B cell (primary cell): ENCODE data around the gene VTI1A. TPM values are rescaled to one million over a fixed set of nuclear protein-coding genes. Genes with fewer than 3 reads are reported as not detected.

Experiments used
- ATAC-seq: fragments of 200-7000 bp; cut with Tn5 transposase; one replicate; pipeline ENCODE4 v1.10.0; 2021; ENCODE audit warnings: low read depth, mild to moderate bottlenecking, moderate number of reproducible peaks, moderate library complexity
- CTCF ChIA-PET: fragments of 350-600 bp; sonication (Branson Sonifier 250); formaldehyde crosslinking; loops from one replicate; lab custom pipeline; 2021; ENCODE audit warnings: antibody characterized with exemption, inconsistent platforms; lab: Charles Lee
- POLR2A ChIA-PET: fragments of 350-600 bp; sonication (Branson Sonifier 250); formaldehyde crosslinking; loops from one replicate; lab custom pipeline; 2021; ENCODE audit warnings: antibody characterized with exemption; lab: Charles Lee
- DNase-seq: peaks from one replicate; pipeline ENCODE4 v3.0.0; 2013
- H2AFZ ChIP-seq: 2 replicates; pipeline ENCODE4 v1.6.1; 2012; ENCODE audit warnings: mild to moderate bottlenecking, low read depth, low read length; ENCODE audit not compliant: insufficient read depth, poor library complexity, severe bottlenecking
- H3K27ac ChIP-seq, 2 donors: 1 replicate in 1 of 2; 2 replicates in 1 of 2; pipeline ENCODE4 v1.5.1; 2012 to 2013; ENCODE audit warnings: low read length in 2 of 2, mild to moderate bottlenecking in 2 of 2, moderate library complexity in 1 of 2
- H3K27me3 ChIP-seq, 4 experiments: fragments of 200-600 bp in 1 of 4; sonication (generic) in 1 of 4; replicated peaks in 1 of 4; 1 replicate in 2 of 4; 2 replicates in 2 of 4; pipeline versions ENCODE4 v1.6.1 to v1.7.0; 2013 to 2016; ENCODE audit warnings: low read length in 3 of 4, mild to moderate bottlenecking in 2 of 4, mixed read lengths in 1 of 4, moderate library complexity in 1 of 4; ENCODE audit not compliant: insufficient read depth in 4 of 4, control insufficient read depth in 3 of 4; ENCODE audit errors: control extremely low read depth in 1 of 4
- H3K36me3 ChIP-seq, 2 experiments: replicated peaks in 1 of 2; 1 replicate in 1 of 2; 2 replicates in 1 of 2; pipeline versions ENCODE4 v1.6.1 to v1.7.1; 2013; ENCODE audit warnings: low read length in 1 of 2; ENCODE audit not compliant: insufficient read depth in 2 of 2, control insufficient read depth in 1 of 2; ENCODE audit errors: control extremely low read depth in 1 of 2, extremely low read depth in 1 of 2
- H3K4me1 ChIP-seq, 2 donors: fragments of 200-600 bp in 1 of 2; sonication (generic) in 1 of 2; 1 replicate in 1 of 2; 2 replicates in 1 of 2; pipeline versions ENCODE4 v1.5.1 to v1.6.1; 2013 to 2017; ENCODE audit warnings: low read length in 2 of 2; ENCODE audit not compliant: control insufficient read depth in 2 of 2, insufficient read depth in 2 of 2
- H3K4me2 ChIP-seq: replicated peaks from 2 replicates; pipeline ENCODE3; 2012; ENCODE audit warnings: mild to moderate bottlenecking, low read depth, low read length; ENCODE audit not compliant: poor library complexity, severe bottlenecking
- H3K4me3 ChIP-seq, 5 experiments: fragments of 200-600 bp in 1 of 5; sonication (generic) in 1 of 5; 1 replicate in 3 of 5; 2 replicates in 2 of 5; pipeline versions ENCODE4 v1.5.1 to v1.7.0; 2011 to 2016; ENCODE audit warnings: low read length in 4 of 5, mild to moderate bottlenecking in 4 of 5, low read depth in 2 of 5, control low read depth in 1 of 5, moderate library complexity in 1 of 5; ENCODE audit not compliant: insufficient read depth in 1 of 5; ENCODE audit errors: control extremely low read depth in 1 of 5, extremely low read depth in 1 of 5
- H3K79me2 ChIP-seq: fragments of 200-600 bp; sonication (generic); one replicate; pipeline ENCODE4 v1.6.0; 2016; ENCODE audit warnings: low read length; ENCODE audit not compliant: control insufficient read depth, insufficient read depth
- H3K9ac ChIP-seq: fragments of 200-600 bp; sonication (generic); 2 replicates; pipeline ENCODE4 v1.6.1; 2017; ENCODE audit warnings: mild to moderate bottlenecking, low read length, moderate library complexity
- H3K9me3 ChIP-seq, 3 donors: one replicate each; pipeline versions ENCODE4 v1.6.1 to v1.7.1; 2013; ENCODE audit warnings: low read length in 2 of 3; ENCODE audit not compliant: control insufficient read depth in 2 of 3, insufficient read depth in 1 of 3; ENCODE audit errors: control extremely low read depth in 1 of 3
- H4K20me1 ChIP-seq: 2 replicates; pipeline ENCODE4 v1.6.0; 2012; ENCODE audit warnings: mild to moderate bottlenecking, low read length; ENCODE audit not compliant: insufficient read depth, control insufficient read depth, poor library complexity, severe bottlenecking
- H3K27ac Mint-ChIP-seq: one replicate; pipeline ENCODE4 v1.8.0; 2021; ENCODE audit warnings: mixed read lengths
- H3K27me3 Mint-ChIP-seq: one replicate; pipeline ENCODE4 v1.8.0; 2021; ENCODE audit warnings: mixed read lengths
- H3K4me1 Mint-ChIP-seq: one replicate; pipeline ENCODE4 v1.8.0; 2021; ENCODE audit warnings: mixed read lengths
- H3K4me3 Mint-ChIP-seq: one replicate; pipeline ENCODE4 v1.8.0; 2021; ENCODE audit warnings: mixed read lengths
- H3K9me3 Mint-ChIP-seq: one replicate; pipeline ENCODE4 v1.8.0; 2022; ENCODE audit warnings: mixed read lengths; ENCODE audit not compliant: insufficient read depth
- EZH2 ChIP-seq: IDR thresholded peaks from 2 replicates; pipeline ENCODE4 v1.6.1; 2012; ENCODE audit warnings: borderline replicate concordance, low read depth, mild to moderate bottlenecking, moderate library complexity, low read length; ENCODE audit not compliant: insufficient read depth, poor library complexity, severe bottlenecking
- WGBS: methylation state at CpG from one replicate; pipeline ENCODE4 v1.1.5; 2013; ENCODE audit warnings: missing lambda C conversion rate; ENCODE audit not compliant: insufficient coverage; 5-methylcytosine and 5-hydroxymethylcytosine counted together
- intact Hi-C: fragments of 100-400 bp; cut with micrococcal nuclease; formaldehyde crosslinking; loops from one replicate; pipeline ENCODE4 v1.10.0; 2022
- polyA plus RNA-seq: library from polyadenylated mRNA; depleted of rRNA; stranded (reverse); fragments of >200 nt; gene quantifications from 2 replicates; pipeline ENCODE4 v1.2.3, GENCODE V29; 2012
- total RNA-seq, 2 donors: library from RNA; stranded (reverse); fragments of 120-200 nt in 1 of 2; gene quantifications; 1 replicate in 1 of 2; 2 replicates in 1 of 2; pipeline versions ENCODE4 v1.2.3 to v1.2.4, GENCODE V29; 2013 to 2022
- TF ChIP-seq, protein P1 (sequence below): fragments of 200-600 bp; IDR thresholded peaks from one replicate; pipeline ENCODE4 v1.8.0; 2022; ENCODE audit warnings: antibody characterized with exemption, mild to moderate bottlenecking

The VTI1A gene
- total and polyA plus RNA-seq, 2 donors (not counting 1 experiment from before 2014, with no cell fraction given), result 20.0 to 84.1 TPM

DNA sequence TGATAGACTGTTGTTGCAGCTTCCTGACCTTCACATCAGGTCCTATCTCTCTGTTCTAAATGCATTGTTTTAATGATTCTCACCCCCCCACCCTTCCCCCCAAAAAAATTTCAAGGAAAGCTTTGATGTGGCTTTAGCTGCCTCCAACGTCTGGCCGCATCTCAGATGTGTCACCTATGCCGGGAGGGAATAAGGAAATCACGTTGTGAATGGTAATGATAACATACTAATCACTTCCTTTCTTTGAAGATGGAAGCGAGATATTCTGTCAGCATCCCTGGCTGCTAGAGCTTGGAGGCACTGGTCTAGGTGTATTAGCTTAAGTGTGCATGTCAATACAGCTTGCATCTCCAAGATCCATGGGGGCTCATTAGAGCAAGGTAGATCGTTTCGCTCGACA, 89.6 kb downstream of the VTI1A start:
- Histone ChIP-seq H3K9ac (no peak overlapping the region), H2AFZ (no peak overlapping the region), H3K79me2 (no peaks in the 10 kb centered on the region), H4K20me1 (no peaks in the 10 kb centered on the region), H3K27ac (no peak overlapping the region), H3K4me2 (no peak overlapping the region), H3K4me3 (no peak overlapping the region), H3K36me3 (peaks cover 0 to 16% of the 10 kb centered on the region in 2 experiments), H3K9me3 (no peaks in the 10 kb centered on the region), H3K27me3 (no peaks in the 10 kb centered on the region), H3K4me1 (peaks cover 3 to 5% of the 10 kb centered on the region in 2 donors)
- Mint-ChIP-seq H3K27ac (no peak overlapping the region), H3K27me3 (no peaks in the 10 kb centered on the region), H3K4me1 (peaks cover 15% of the 10 kb centered on the region), H3K9me3 (no peaks in the 10 kb centered on the region), H3K4me3 (no peak overlapping the region)
- WGBS, result no CpG with 5 or more reads among the region's 8 CpGs
- no peak for TF ChIP-seq EZH2
- POLR2A ChIA-PET, result no interaction called here
- intact Hi-C loops, result no loop called here
- CTCF ChIA-PET, result no interaction called here
- DNase-seq, result no peak
- no peak for ATAC-seq

DNA sequence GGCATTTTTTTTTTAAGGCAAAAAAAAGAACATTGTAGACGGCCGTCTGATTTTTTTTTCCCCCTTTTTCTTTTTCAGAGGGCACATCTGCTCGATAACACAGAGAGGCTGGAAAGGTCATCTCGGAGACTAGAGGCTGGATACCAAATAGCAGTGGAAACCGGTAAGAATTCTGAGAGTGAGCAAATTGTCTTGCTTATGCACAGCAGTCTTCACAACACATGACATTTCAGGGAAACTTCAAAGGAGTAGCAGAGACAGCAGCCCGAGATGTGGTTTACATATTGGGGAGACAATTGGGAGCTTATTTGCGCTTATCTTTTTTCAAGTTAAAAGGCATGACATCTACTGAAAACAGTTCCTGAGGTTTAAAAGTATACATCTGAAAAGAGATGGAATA, 91.2 kb downstream of the VTI1A start:
- H4K20me1 ChIP-seq, result no peaks in the 10 kb centered on the region
- H3K36me3 ChIP-seq, result peaks cover 0 to 18% of the 10 kb centered on the region in 2 experiments
- H3K9me3 ChIP-seq, result peaks cover 0 to 6% (median 2%) of the 10 kb centered on the region in 3 donors
- intact Hi-C loops, result no loop called here
- no peak overlapping the region for H3K9ac ChIP-seq
- Mint-ChIP-seq H3K4me1 (peaks cover 9% of the 10 kb centered on the region), H3K9me3 (no peaks in the 10 kb centered on the region), H3K4me3 (no peak overlapping the region), H3K27ac (no peak overlapping the region), H3K27me3 (no peaks in the 10 kb centered on the region)
- no peaks in the 10 kb centered on the region for H3K79me2 ChIP-seq
- H3K4me2 ChIP-seq, result no peak overlapping the region
- no peak for DNase-seq
- no peak for TF ChIP-seq EZH2
- TF ChIP-seq, protein P1, sequence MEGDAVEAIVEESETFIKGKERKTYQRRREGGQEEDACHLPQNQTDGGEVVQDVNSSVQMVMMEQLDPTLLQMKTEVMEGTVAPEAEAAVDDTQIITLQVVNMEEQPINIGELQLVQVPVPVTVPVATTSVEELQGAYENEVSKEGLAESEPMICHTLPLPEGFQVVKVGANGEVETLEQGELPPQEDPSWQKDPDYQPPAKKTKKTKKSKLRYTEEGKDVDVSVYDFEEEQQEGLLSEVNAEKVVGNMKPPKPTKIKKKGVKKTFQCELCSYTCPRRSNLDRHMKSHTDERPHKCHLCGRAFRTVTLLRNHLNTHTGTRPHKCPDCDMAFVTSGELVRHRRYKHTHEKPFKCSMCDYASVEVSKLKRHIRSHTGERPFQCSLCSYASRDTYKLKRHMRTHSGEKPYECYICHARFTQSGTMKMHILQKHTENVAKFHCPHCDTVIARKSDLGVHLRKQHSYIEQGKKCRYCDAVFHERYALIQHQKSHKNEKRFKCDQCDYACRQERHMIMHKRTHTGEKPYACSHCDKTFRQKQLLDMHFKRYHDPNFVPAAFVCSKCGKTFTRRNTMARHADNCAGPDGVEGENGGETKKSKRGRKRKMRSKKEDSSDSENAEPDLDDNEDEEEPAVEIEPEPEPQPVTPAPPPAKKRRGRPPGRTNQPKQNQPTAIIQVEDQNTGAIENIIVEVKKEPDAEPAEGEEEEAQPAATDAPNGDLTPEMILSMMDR, result no peak
- no peaks in the 10 kb centered on the region for H3K4me1 ChIP-seq
- no peaks in the 10 kb centered on the region for H3K27me3 ChIP-seq
- ATAC-seq, result no peak
- H3K27ac ChIP-seq, result no peak overlapping the region
- CTCF ChIA-PET, result no interaction called here
- H3K4me3 ChIP-seq, result no peak overlapping the region
- WGBS, result 92% methylated on average over 2 of the region's 7 CpGs
- H2AFZ ChIP-seq, result no peak overlapping the region
- POLR2A ChIA-PET, result no interaction called here
